ENCODE data around the gene RNASE9. TPM values are rescaled to one million over a fixed set of nuclear protein-coding genes. Genes with fewer than 3 reads are reported as not detected.
"Not testable (repeated sequence)": the region's sequence is repeated elsewhere in the genome, so short reads cannot be mapped to it uniquely, and the experiment has no call there.

The RNASE9 gene
- total RNA-seq, 1 donor from 2014 or later = not detected

DNA sequence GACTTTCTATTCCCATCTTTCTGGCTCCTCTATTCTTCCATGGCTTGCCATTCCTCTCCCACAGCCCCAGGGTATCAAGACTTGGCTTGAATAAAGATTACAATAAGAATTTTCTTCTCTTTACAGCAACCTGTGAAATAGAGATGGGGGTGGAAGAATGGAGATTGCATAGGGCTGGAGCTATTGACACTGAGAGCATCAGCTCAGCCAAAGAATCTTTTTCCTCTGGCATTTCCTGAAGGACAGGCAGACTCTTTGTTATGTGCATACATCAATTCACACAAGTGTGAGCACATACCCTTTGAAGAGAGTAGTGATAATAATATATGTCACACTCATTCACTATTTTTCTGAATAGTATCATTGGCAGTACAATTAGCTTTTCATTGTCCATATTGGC lies 22.3 kb upstream of the RNASE9 start:
- Mint-ChIP-seq H3K27me3 (ENCODE audit: low read depth) (peaks cover 18% of the 10 kb centered on the region), H3K36me3 (no peaks in the 10 kb centered on the region), H3K4me1 (no peaks in the 10 kb centered on the region), H3K27ac (no peak overlapping the region), H3K4me3 (no peak overlapping the region), H3K9me3 (no peaks in the 10 kb centered on the region)
- TF ChIP-seq, protein P1, sequence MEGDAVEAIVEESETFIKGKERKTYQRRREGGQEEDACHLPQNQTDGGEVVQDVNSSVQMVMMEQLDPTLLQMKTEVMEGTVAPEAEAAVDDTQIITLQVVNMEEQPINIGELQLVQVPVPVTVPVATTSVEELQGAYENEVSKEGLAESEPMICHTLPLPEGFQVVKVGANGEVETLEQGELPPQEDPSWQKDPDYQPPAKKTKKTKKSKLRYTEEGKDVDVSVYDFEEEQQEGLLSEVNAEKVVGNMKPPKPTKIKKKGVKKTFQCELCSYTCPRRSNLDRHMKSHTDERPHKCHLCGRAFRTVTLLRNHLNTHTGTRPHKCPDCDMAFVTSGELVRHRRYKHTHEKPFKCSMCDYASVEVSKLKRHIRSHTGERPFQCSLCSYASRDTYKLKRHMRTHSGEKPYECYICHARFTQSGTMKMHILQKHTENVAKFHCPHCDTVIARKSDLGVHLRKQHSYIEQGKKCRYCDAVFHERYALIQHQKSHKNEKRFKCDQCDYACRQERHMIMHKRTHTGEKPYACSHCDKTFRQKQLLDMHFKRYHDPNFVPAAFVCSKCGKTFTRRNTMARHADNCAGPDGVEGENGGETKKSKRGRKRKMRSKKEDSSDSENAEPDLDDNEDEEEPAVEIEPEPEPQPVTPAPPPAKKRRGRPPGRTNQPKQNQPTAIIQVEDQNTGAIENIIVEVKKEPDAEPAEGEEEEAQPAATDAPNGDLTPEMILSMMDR (IDR thresholded peaks at IDR 0.05; ENCODE audit: unreplicated experiment) = no peak
- no peak for DNase-seq (ENCODE audit: low spot score in 2 of 2, unreplicated experiment in 2 of 2)

DNA sequence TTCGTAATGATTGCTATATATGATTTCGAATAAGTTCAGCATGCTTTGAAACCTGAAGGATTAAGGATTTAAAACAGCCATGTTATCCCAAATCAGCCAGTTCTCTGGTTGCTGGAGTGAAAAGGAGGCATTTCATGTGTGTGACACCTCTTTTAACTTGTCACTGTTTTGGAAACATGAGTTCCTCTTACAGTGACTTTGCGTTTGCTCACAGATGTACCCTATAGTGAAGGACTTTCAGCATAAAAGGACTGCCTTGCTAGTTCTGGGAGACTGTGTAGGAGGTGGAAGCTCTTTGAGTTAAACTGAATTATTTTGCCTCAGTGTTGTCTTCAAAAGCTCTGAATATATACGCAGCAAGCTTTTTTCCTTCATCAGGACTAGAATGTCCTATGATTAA lies 19.4 kb upstream of the RNASE9 start:
- TF ChIP-seq, protein P1 (IDR thresholded peaks at IDR 0.05; ENCODE audit: unreplicated experiment) = no peak

DNA sequence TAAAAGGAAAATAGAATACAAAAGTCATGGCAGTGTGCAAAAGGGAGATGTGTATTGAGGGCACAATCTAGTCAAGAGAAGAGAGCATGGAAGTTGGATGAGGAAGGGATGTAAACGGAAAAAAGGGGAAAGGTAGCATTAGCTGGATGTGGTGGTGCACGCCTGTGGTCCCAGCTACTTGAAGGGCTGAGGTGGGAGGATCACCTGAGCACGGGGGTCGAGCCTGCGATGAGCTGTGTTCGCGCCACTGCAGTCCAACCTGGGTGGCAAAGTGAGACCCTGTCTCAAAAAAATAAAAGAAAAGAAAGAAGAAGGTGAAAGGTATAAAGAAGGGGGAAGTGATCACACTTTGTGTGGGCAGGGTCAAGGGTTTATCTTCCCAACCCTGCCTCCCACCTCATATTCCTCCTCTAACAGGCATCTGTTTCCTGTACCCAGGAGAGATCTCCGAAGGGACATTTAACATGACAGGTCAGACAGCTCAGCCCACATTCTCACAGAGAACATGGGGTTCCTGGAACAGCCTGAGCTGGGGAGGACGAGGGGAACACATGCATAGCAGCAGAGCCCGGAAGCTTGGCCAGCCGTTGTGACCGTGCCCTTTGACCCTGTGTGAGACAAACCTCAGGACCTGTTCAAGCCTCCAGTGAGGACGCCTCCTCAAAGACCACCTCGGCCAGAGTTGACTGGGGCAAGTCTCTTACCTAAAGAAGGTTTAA lies 18.1 kb upstream of the RNASE9 start:
- H3K4me1 Mint-ChIP-seq = no peaks in the 10 kb centered on the region
- H3K36me3 Mint-ChIP-seq = no peaks in the 10 kb centered on the region
- DNase-seq (ENCODE audit: low spot score in 2 of 2, unreplicated experiment in 2 of 2) = no peak
- no peak overlapping the region for H3K27ac Mint-ChIP-seq
- no peaks in the 10 kb centered on the region for H3K27me3 Mint-ChIP-seq (ENCODE audit: low read depth)
- no peak overlapping the region for H3K4me3 Mint-ChIP-seq
- TF ChIP-seq, protein P1 (IDR thresholded peaks at IDR 0.05; ENCODE audit: unreplicated experiment) = no peak
- H3K9me3 Mint-ChIP-seq = no peaks in the 10 kb centered on the region

More for the DNA sequence above, 19.4 kb upstream of the RNASE9 start:
- H3K36me3 Mint-ChIP-seq = no peaks in the 10 kb centered on the region
- no peaks in the 10 kb centered on the region for H3K4me1 Mint-ChIP-seq
- no peak for DNase-seq (ENCODE audit: low spot score in 2 of 2, unreplicated experiment in 2 of 2)
- H3K9me3 Mint-ChIP-seq = no peaks in the 10 kb centered on the region
- H3K27ac Mint-ChIP-seq = no peak overlapping the region
- H3K4me3 Mint-ChIP-seq = no peak overlapping the region
- peaks cover 4% of the 10 kb centered on the region for H3K27me3 Mint-ChIP-seq (ENCODE audit: low read depth)

GRCh38 chr14:20578325-20578724 lies 17.5 kb upstream of the RNASE9 start:
- TF ChIP-seq, protein P1 (IDR thresholded peaks at IDR 0.05; ENCODE audit: unreplicated experiment) = no peak
- H3K27me3 Mint-ChIP-seq (ENCODE audit: low read depth) = no peaks in the 10 kb centered on the region
- no peaks in the 10 kb centered on the region for H3K9me3 Mint-ChIP-seq
- DNase-seq (ENCODE audit: low spot score in 2 of 2, unreplicated experiment in 2 of 2) = no peak
- H3K36me3 Mint-ChIP-seq = no peaks in the 10 kb centered on the region
- H3K27ac Mint-ChIP-seq = no peak overlapping the region
- H3K4me1 Mint-ChIP-seq = no peaks in the 10 kb centered on the region
- no peak overlapping the region for H3K4me3 Mint-ChIP-seq

DNA sequence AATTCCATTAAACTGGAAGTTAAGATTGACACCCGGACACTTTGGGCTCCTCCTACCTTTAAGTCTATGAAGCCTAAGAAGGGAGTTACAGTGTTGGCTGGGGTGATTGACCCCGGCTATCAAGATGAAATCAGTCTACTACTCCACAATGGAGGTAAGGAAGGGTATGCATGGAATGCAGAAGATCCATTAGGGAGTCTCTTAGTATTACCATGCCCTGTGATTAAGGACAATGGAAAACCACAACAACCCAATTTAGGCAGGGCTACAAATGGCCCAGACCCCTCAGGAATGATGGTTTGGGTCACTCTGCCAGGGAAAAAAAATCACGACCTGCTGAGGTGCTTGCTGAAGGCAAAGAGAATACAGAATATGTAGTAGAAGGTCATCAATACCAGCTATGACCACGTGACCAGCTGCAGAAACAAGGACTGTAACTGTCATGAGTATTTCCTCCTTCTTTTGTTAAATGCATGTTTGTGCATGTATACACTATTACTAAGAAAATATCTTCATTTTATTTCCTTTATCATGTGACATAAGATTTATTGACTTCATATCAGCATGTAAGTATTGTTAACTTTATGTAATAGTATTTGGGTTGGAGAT lies 11.6 kb upstream of the RNASE9 start:
- H3K27ac Mint-ChIP-seq; DNase-seq (ENCODE audit: low spot score in 2 of 2, unreplicated experiment in 2 of 2); H3K4me1 Mint-ChIP-seq; H3K36me3 Mint-ChIP-seq; H3K27me3 Mint-ChIP-seq (ENCODE audit: low read depth); H3K4me3 Mint-ChIP-seq: not testable (repeated sequence)
- H3K9me3 Mint-ChIP-seq = peaks cover 15% of the 10 kb centered on the region

DNA sequence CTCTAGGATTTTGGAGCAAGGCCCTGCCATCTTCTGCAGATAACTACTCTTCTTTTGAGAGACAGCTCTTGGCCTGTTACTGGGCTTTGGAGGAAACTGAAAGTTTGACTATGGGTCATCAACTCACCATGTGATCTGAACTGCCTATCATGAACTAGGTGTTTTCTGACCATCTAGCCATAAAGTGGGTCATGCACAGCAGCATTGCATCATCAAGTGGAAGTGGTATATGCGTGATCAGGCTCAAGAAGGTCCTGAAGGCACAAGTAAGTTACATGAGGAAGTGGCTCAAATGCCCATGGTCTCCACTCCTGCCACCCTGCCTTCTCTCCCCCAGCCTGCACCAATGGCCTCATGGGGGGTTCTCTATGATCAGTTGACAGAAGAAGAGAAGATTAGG lies 9.9 kb upstream of the RNASE9 start:
- not testable (repeated sequence) for H3K27ac Mint-ChIP-seq; DNase-seq (ENCODE audit: low spot score in 2 of 2, unreplicated experiment in 2 of 2); H3K4me3 Mint-ChIP-seq; H3K4me1 Mint-ChIP-seq; H3K27me3 Mint-ChIP-seq (ENCODE audit: low read depth); H3K36me3 Mint-ChIP-seq
- peaks cover 15% of the 10 kb centered on the region for H3K9me3 Mint-ChIP-seq

DNA sequence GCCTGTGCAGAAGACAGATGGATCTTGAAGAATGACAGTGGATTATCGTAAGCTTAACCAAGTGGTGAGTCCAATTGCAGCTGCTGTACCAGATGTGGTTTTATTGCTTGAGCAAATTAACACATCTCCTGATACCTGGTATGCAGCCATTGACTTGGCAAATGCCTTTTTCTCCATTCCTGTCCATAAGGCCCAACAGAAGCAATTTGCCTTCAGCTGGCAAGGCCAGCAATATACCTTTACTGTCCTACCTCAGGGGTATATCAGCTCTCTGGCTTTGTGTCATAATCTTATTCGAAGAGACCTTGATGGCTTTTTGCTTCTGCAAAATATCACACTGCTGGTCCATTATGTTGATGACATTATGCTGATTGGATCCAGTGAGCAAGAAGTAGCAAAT lies 9.0 kb upstream of the RNASE9 start:
- not testable (repeated sequence) for H3K4me3 Mint-ChIP-seq; DNase-seq (ENCODE audit: low spot score in 2 of 2, unreplicated experiment in 2 of 2); H3K27me3 Mint-ChIP-seq (ENCODE audit: low read depth); H3K36me3 Mint-ChIP-seq; H3K27ac Mint-ChIP-seq; H3K4me1 Mint-ChIP-seq
- H3K9me3 Mint-ChIP-seq = peaks cover 15% of the 10 kb centered on the region
